ENCODE data around the gene PPP1R7.

DNA sequence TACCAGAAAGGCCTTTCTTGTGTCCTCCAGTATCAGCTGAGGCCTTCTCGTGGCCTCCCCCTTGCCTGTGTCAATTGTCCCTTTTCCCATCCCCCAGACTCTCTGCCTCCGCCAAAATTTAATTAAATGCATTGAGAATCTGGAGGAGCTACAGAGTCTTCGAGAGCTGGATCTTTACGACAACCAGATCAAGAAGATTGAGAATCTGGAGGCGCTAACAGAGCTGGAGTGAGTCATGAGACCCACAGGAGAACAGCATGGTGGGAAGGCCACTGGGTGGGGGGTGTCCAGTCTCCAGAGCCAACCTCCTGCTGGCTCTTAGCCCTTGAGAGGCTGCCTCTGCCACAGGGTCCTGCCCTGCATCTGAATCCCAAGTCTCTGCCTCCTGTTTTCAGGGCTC lies 8.8 kb downstream of the PPP1R7 start:
- TF ChIP-seq, protein P1, sequence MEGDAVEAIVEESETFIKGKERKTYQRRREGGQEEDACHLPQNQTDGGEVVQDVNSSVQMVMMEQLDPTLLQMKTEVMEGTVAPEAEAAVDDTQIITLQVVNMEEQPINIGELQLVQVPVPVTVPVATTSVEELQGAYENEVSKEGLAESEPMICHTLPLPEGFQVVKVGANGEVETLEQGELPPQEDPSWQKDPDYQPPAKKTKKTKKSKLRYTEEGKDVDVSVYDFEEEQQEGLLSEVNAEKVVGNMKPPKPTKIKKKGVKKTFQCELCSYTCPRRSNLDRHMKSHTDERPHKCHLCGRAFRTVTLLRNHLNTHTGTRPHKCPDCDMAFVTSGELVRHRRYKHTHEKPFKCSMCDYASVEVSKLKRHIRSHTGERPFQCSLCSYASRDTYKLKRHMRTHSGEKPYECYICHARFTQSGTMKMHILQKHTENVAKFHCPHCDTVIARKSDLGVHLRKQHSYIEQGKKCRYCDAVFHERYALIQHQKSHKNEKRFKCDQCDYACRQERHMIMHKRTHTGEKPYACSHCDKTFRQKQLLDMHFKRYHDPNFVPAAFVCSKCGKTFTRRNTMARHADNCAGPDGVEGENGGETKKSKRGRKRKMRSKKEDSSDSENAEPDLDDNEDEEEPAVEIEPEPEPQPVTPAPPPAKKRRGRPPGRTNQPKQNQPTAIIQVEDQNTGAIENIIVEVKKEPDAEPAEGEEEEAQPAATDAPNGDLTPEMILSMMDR (IDR thresholded peaks at IDR 0.05; ENCODE audit: borderline replicate concordance, extremely low read depth, low read length, poor library complexity, severe bottlenecking): no peak
- no peak for TF ChIP-seq EZH2 (IDR thresholded peaks at IDR 0.05; ENCODE audit: borderline replicate concordance, low read depth, low read length, severe bottlenecking)

Measured in DND-41 (cell line).